ENCODE results near the gene SUPT3H.

Gene SUPT3H

DNA sequence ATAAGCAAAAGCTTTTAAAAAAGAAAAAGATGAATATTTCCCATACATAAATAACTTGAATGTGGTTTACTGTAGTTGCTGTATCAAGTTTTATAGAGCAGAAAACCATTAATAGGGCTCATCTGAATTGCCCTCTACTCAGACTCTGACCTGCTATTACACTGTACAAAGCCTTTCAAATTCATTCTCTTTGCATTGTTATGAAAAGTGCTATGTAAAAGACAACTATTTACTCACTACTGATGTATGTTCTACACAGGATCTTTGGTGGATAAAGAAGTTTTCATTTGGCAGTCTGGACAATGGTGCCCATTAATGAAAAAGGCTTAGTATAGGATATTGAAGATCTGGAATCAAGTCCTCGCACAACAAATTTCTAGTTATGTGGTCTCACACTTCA is 248.7 kb downstream of the SUPT3H start:
- DNase-seq (ENCODE audit: low read depth in 2 of 3, low spot score in 2 of 3) = no peak

DNA sequence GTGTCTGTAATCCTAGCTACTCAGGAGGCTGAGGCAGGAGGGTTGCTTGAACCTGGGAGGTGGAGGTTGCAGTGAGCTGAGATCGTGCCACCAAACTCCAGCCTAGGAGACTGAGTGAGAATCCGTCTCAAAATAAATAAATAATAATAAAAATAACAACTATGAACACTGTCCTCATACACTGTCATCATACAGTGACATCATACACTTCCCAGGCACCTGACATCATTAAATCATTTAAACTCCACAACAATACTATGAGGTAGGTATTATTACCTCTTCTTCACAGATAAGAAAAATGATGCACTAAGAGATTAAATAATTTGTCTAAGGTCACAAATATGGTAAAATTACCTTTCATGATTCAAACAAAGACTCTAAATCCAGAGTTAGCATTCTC is 250.5 kb downstream of the SUPT3H start:
- DNase-seq (ENCODE audit: low read depth in 2 of 3, low spot score in 2 of 3) = no peak

DNA sequence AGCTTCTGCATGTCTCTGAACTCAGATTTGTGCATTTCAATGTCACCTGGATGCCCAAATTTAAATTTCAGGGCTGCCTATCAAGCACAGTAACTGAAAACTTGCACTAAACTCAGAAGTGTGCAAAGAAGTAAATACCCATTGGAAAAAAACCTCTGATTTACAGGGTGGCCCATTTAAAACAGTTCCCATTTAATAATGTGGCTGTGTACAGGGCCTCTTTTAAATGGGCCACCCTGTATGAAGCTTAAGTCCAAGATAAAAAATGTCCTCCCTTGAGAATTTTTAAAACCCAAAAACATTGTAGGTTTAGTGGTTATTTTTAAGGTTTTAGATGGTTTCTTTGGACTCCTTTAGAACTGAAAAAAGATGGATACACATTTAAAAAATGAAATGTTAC is 251.7 kb downstream of the SUPT3H start:
- no peak for DNase-seq (ENCODE audit: low read depth in 2 of 3, low spot score in 2 of 3)

DNA sequence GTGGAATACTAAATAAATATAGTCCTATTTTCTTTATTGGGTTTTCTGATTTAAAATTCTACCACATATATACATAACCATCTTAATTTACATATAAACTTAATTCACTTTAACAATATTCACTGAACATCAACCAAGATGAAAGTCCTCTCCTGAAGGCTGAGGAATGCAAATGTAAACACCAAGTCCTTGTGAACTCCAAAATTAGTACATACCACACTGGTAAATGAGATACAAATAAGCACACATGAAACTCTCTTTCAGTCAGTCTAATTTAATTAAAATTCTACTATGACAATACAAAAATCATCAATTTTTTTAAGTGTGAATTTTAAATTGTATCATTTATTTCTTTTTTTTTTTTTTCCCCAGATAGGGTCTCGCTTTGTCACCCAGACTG is 254.7 kb downstream of the SUPT3H start:
- no peak for DNase-seq (ENCODE audit: low read depth in 2 of 3, low spot score in 2 of 3)

DNA sequence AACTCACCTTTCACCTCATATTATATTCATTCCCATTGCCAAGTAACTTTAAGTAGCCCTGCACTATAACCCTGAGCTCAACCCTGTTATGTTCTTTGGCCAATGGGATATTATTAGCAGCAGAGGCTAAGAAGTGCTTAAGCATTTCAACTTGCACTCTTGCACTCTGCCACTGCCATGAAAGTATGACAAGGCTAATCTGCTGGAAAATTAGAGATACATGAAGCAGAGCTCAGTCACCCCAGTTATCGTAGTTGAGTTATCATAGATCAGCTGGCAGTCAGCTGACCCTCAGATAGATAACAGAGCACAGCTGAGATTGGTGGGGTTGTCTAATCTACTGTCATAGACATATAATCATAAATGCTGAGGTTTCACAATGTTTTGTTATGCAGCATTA is 259.0 kb downstream of the SUPT3H start:
- DNase-seq (ENCODE audit: low read depth in 2 of 3, low spot score in 2 of 3) = no peak

GRCh38 chr6:45116714-45117410 is 260.9 kb downstream of the SUPT3H start:
- no peak for DNase-seq (ENCODE audit: low read depth in 2 of 3, low spot score in 2 of 3)

DNA sequence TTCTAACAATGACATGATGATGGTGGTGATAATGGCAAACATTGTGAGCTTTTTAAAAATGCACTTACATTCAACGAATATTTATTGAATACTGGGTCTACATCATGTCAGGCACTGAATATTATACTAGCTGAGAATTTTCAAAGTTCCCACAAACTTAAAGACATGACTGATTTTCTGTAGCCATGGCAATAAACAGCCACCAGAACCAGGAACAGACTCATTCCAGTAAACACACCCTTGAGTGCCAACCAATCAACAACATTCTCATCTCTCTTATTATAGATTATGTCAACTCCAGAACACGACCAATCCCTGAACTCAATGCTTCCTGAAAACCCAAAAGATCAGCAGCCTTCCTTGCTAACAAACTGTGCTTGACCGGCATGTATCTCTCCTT is 262.0 kb downstream of the SUPT3H start:
- DNase-seq (ENCODE audit: low read depth in 2 of 3, low spot score in 2 of 3) = no peak

DNA sequence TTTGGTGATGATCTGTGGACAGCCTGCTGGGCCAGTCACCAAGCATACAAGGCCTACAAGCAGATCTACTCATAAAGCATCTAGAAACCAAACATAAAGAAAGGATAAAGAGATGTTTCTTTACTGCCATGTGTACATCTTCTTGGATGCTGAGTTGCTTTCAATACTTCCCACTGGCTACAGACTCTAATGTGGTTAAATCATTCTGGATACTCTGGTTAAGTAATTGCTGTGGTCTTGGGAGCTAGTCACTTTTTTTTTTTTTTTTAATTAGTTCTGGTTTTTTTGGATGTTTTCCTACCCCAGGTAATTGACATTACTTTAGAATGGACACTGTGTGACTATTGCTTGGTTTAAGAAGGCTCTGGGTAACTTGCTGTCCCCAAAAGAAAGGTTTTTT is 265.0 kb downstream of the SUPT3H start:
- DNase-seq (ENCODE audit: low read depth in 2 of 3, low spot score in 2 of 3) = no peak

- no peak for DNase-seq (ENCODE audit: low read depth in 2 of 3, low spot score in 2 of 3)
Observed at GRCh38 chr6:45109551-45109950, 268.2 kb downstream of the SUPT3H start.

DNA sequence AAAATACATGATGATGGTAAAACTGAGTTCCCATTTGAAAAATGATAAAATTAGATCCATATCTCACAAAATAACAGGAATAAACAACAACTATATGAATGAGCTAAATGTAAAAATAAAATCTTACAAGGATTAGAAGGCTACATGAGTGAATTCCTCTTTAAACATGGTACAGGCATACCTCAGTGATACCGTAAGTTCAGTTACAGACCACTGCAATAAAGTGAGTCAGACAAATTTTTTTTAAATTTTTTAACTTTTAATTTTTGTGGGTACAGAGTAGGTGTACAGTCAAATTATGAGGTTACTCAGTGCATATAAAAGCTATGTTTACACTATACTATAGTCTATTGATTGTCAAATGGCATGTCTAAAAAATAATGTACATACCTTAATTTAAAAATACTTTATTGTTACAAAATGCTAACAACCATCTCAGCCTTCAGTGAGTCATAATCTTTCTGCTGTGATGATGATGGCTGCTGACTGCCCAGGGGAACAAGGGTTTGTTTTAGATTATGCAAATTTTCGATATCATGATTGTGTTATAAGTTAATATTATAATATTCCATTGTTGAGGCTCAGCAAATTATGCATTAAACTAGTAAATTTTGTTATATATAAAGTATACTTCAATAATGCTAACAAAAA is 272.4 kb downstream of the SUPT3H start:
- DNase-seq (ENCODE audit: low read depth in 2 of 3, low spot score in 2 of 3) = no peak

- no peak for DNase-seq (ENCODE audit: low read depth in 2 of 3, low spot score in 2 of 3)
Observed at GRCh38 chr6:45104429-45104828, 273.3 kb downstream of the SUPT3H start.

DNA sequence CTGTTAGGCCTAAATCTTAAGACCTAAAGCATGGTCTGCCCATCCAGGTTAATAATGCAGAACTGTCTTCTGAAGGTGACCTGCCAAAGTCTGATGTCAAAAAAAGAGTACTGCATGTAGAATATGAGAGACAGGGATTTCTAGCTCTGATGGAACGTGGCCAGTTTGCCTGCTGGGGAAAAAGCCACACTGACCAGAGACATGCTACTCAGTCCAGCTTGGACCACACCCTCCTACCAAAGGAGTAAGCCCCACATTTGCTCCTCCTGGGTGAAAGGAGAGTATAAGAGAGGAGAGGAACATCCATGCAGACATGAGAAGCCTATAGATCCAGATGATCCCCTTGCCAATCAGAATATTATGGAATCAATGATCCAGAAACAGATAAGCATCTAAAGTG is 279.5 kb downstream of the SUPT3H start:
- no peak for DNase-seq (ENCODE audit: low read depth in 2 of 3, low spot score in 2 of 3)

- no peak for DNase-seq (ENCODE audit: low read depth in 2 of 3, low spot score in 2 of 3)
Observed at GRCh38 chr6:45094831-45095230, 282.9 kb downstream of the SUPT3H start.

- no peak for DNase-seq (ENCODE audit: low read depth in 2 of 3, low spot score in 2 of 3)
Observed at GRCh38 chr6:45092135-45092534, 285.6 kb downstream of the SUPT3H start.

GRCh38 chr6:45086360-45087084 is 291.2 kb downstream of the SUPT3H start:
- DNase-seq (ENCODE audit: low read depth in 2 of 3, low spot score in 2 of 3) = no peak

GRCh38 chr6:45084257-45084656 is 293.5 kb downstream of the SUPT3H start:
- no peak for DNase-seq (ENCODE audit: low read depth in 2 of 3, low spot score in 2 of 3)

DNA sequence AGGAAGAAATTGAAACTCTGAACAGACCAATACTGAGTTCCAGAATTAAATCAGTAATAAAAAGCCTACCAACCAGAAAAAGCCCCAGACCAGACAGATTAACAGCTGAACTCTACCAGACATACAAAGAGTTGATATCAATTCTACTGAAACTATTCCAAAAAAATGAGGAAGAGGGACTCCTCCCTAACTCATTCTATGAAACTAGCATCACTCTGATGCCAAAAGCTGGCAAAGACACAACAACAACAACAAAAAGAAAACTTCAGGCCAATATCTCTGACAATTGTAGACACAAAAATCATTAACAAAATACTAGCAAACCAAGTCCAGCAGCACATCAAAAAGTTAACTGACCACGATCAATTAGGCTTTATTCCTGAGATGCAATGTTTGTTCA is 295.6 kb downstream of the SUPT3H start:
- DNase-seq (ENCODE audit: low read depth in 2 of 3, low spot score in 2 of 3) = no peak

- DNase-seq (ENCODE audit: low read depth in 2 of 3, low spot score in 2 of 3) = no peak
Observed at GRCh38 chr6:45081634-45082033, 296.1 kb downstream of the SUPT3H start.

- no peak for DNase-seq (ENCODE audit: low read depth in 2 of 3, low spot score in 2 of 3)
Observed at GRCh38 chr6:45078432-45078831, 299.3 kb downstream of the SUPT3H start.

- no peak for DNase-seq (ENCODE audit: low read depth in 2 of 3, low spot score in 2 of 3)
Observed at GRCh38 chr6:45076217-45076930, 301.4 kb downstream of the SUPT3H start.

- no peak for DNase-seq (ENCODE audit: low read depth in 2 of 3, low spot score in 2 of 3)
Observed at GRCh38 chr6:45075246-45075645, 302.5 kb downstream of the SUPT3H start.

DNA sequence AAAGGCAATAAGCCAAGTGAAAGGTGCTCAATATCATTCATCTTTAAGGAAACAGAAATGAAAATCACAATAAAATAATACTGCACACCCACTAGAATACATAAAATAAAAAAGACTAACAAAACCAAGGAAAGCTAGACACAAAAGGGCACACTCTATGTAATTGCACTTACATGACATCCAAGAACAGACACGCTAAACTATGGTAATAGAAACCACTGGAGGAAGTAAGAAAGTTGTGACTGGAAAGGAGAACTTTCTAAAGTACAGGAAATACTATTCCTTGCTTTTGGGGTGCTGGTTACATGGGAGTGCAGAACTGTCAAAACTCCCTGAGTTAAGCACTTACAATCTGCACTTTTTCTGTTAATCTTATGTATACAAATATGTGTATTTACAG is 303.3 kb downstream of the SUPT3H start:
- no peak for DNase-seq (ENCODE audit: low read depth in 2 of 3, low spot score in 2 of 3)

Data from activated CD8-positive, alpha-beta memory T cell treated with anti-CD3 and anti-CD28 coated beads for 48 hours (primary cell).